H9 (cell line): Measurements from ENCODE around the gene NME5. TPM values are rescaled to one million over a fixed set of nuclear protein-coding genes. Genes with fewer than 3 reads are reported as not detected.

ENCODE experiments used
- DNase-seq: peaks from one replicate; pipeline ENCODE4 v3.0.0-alpha.2; 2017
- H2AFZ ChIP-seq: one replicate; pipeline ENCODE4 v1.6.1; 2013; ENCODE audit warnings: mild to moderate bottlenecking, low read length, control low read depth, moderate library complexity
- H2AK5ac ChIP-seq: 2 replicates; pipeline ENCODE4 v1.6.1; 2013; ENCODE audit warnings: low read length, control low read depth, mixed read lengths; ENCODE audit not compliant: insufficient read length
- H2BK120ac ChIP-seq: one replicate; pipeline ENCODE4 v1.6.1; 2013; ENCODE audit warnings: low read depth, mild to moderate bottlenecking, low read length, control low read depth, inconsistent platforms; ENCODE audit not compliant: poor library complexity, severe bottlenecking
- H2BK12ac ChIP-seq: 2 replicates; pipeline ENCODE4 v1.6.1; 2013; ENCODE audit warnings: low read length, control low read depth, mixed read lengths, low read depth; ENCODE audit not compliant: insufficient read length
- H2BK15ac ChIP-seq: 2 replicates; pipeline ENCODE4 v1.6.1; 2013; ENCODE audit warnings: low read depth, low read length, control low read depth
- H2BK20ac ChIP-seq: one replicate; pipeline ENCODE4 v1.6.1; 2013; ENCODE audit warnings: low read depth, mild to moderate bottlenecking, low read length, control low read depth, inconsistent platforms; ENCODE audit not compliant: poor library complexity, severe bottlenecking
- H2BK5ac ChIP-seq: 2 replicates; pipeline ENCODE4 v1.6.1; 2013; ENCODE audit warnings: low read length, control low read depth, mixed read lengths; ENCODE audit not compliant: insufficient read length
- H3K14ac ChIP-seq: 2 replicates; pipeline ENCODE4 v1.6.1; 2013; ENCODE audit warnings: low read length, control low read depth; ENCODE audit not compliant: insufficient read depth
- H3K18ac ChIP-seq: 2 replicates; pipeline ENCODE4 v1.6.1; 2013; ENCODE audit warnings: low read depth, mild to moderate bottlenecking, mixed read lengths, low read length, control low read depth; ENCODE audit not compliant: insufficient read length
- H3K23ac ChIP-seq: 2 replicates; pipeline ENCODE4 v1.6.1; 2013; ENCODE audit warnings: low read length, control low read depth, mixed read lengths, low read depth; ENCODE audit not compliant: insufficient read length
- H3K23me2 ChIP-seq: 2 replicates; pipeline ENCODE4 v1.6.1; 2013; ENCODE audit warnings: low read depth, mild to moderate bottlenecking, mixed read lengths, low read length, control low read depth; ENCODE audit not compliant: insufficient read length, poor library complexity, severe bottlenecking
- H3K27ac ChIP-seq: 2 replicates; pipeline ENCODE4 v1.5.1; 2013; ENCODE audit warnings: low read length, control low read depth, mixed read lengths, low read depth; ENCODE audit not compliant: insufficient read length
- H3K27me3 ChIP-seq: 2 replicates; pipeline ENCODE4 v1.6.1; 2013; ENCODE audit warnings: low read length, control low read depth, inconsistent platforms; ENCODE audit not compliant: insufficient read depth
- H3K4ac ChIP-seq: 2 replicates; pipeline ENCODE4 v1.6.1; 2013; ENCODE audit warnings: low read depth, mild to moderate bottlenecking, control low read depth, inconsistent platforms, low read length, moderate library complexity
- H3K4me1 ChIP-seq: 2 replicates; pipeline ENCODE4 v1.6.1; 2013; ENCODE audit warnings: low read length, control low read depth, inconsistent platforms; ENCODE audit not compliant: insufficient read depth
- H3K4me2 ChIP-seq: 2 replicates; pipeline ENCODE4 v1.6.1; 2013; ENCODE audit warnings: low read length, control low read depth, mixed read lengths; ENCODE audit not compliant: insufficient read length, insufficient read depth
- H3K56ac ChIP-seq: 2 replicates; pipeline ENCODE4 v1.6.1; 2013; ENCODE audit warnings: low read depth, mild to moderate bottlenecking, mixed read lengths, low read length, control low read depth; ENCODE audit not compliant: insufficient read length
- H3K79me1 ChIP-seq: 2 replicates; pipeline ENCODE4 v1.6.1; 2013; ENCODE audit warnings: low read depth, mild to moderate bottlenecking, moderate library complexity, low read length, control low read depth, inconsistent platforms; ENCODE audit not compliant: insufficient read depth, poor library complexity, severe bottlenecking
- H3K79me2 ChIP-seq: 2 replicates; pipeline ENCODE4 v1.6.1; 2013; ENCODE audit warnings: low read length, control low read depth, inconsistent platforms; ENCODE audit not compliant: insufficient read depth
- H3K9ac ChIP-seq: 2 replicates; pipeline ENCODE4 v1.6.1; 2013; ENCODE audit warnings: low read length, control low read depth, mixed read lengths; ENCODE audit not compliant: insufficient read length; ENCODE audit errors: extremely low read depth
- H3K9me3 ChIP-seq: one replicate; pipeline ENCODE4 v1.6.1; 2013; ENCODE audit warnings: low read depth, low read length, inconsistent platforms; ENCODE audit not compliant: control insufficient read depth
- H3T11ph ChIP-seq: one replicate; pipeline ENCODE4 v1.6.1; 2013; ENCODE audit warnings: mild to moderate bottlenecking, low read length, control low read depth, inconsistent platforms
- H4K20me1 ChIP-seq: one replicate; pipeline ENCODE4 v1.6.1; 2013; ENCODE audit not compliant: control insufficient read depth, insufficient read length, insufficient read depth
- H4K5ac ChIP-seq: 2 replicates; pipeline ENCODE4 v1.6.1; 2013; ENCODE audit warnings: low read depth, mild to moderate bottlenecking, mixed read lengths, low read length, control low read depth; ENCODE audit not compliant: insufficient read length
- H4K8ac ChIP-seq: replicated peaks from 2 replicates; pipeline ENCODE4 v1.6.1; 2013; ENCODE audit warnings: low read length, control low read depth, mixed read lengths, low read depth; ENCODE audit not compliant: insufficient read length
- H4K91ac ChIP-seq: 2 replicates; pipeline ENCODE4 v1.6.1; 2013; ENCODE audit warnings: low read depth, mild to moderate bottlenecking, moderate library complexity, mixed read lengths, low read length, control low read depth; ENCODE audit not compliant: insufficient read length
- H3K27ac Mint-ChIP-seq, 3 experiments: 2 replicates in 2 of 3; 3 replicates in 1 of 3; pipeline ENCODE4 v1.8.0; 2020 to 2021; ENCODE audit warnings: mixed read lengths in 3 of 3, mild to moderate bottlenecking in 1 of 3, moderate library complexity in 1 of 3
- H3K27me3 Mint-ChIP-seq: 2 replicates; pipeline ENCODE4 v1.8.0; 2021; ENCODE audit warnings: low read depth, mild to moderate bottlenecking, moderate library complexity, mixed read lengths
- H3K36me3 Mint-ChIP-seq, 3 experiments: 2 replicates in 2 of 3; 3 replicates in 1 of 3; pipeline ENCODE4 v1.8.0; 2020 to 2021; ENCODE audit warnings: low read depth in 3 of 3, mixed read lengths in 3 of 3; ENCODE audit not compliant: insufficient read depth in 1 of 3
- H3K4me1 Mint-ChIP-seq, 2 experiments: 2 replicates each; pipeline ENCODE4 v1.8.0; 2020; ENCODE audit warnings: mixed read lengths in 2 of 2
- H3K4me3 Mint-ChIP-seq, 2 experiments: 2 replicates in 1 of 2; 3 replicates in 1 of 2; pipeline ENCODE4 v1.8.0; 2020 to 2021; ENCODE audit warnings: mild to moderate bottlenecking in 2 of 2, mixed read lengths in 2 of 2, moderate library complexity in 1 of 2
- H3K9me3 Mint-ChIP-seq, 2 experiments: 2 replicates in 1 of 2; 3 replicates in 1 of 2; pipeline ENCODE4 v1.8.0; 2020; ENCODE audit warnings: mild to moderate bottlenecking in 2 of 2, mixed read lengths in 2 of 2, moderate library complexity in 1 of 2
- WGBS: extraction: QIAGEN DNeasy Blood & Tissue Kit; methylation state at CpG from one replicate; pipeline ENCODE4 v1.1.7; 2013; ENCODE audit warnings: missing lambda C conversion rate, low lambda C conversion rate, mixed read lengths; ENCODE audit not compliant: insufficient read length; ENCODE audit errors: extremely low coverage; 5-methylcytosine and 5-hydroxymethylcytosine counted together
- total RNA-seq: library from RNA; stranded (reverse); gene quantifications from 2 replicates; pipeline ENCODE4 v1.2.1, GENCODE V29; 2021
- TF ChIP-seq, protein P1 (sequence below): fragments of 200-600 bp; sonication (generic); conservative IDR thresholded peaks from 3 replicates; pipeline ENCODE4 v1.8.0; 2021; ENCODE audit warnings: antibody characterized with exemption, mild to moderate bottlenecking

NME5 gene
- total RNA-seq, 1 experiment from 2014 or later = 0.96 TPM

- H3K18ac ChIP-seq = peak overlapping the region; percentile 3
- H3K27me3 ChIP-seq = no peaks in the 10 kb centered on the region
- H4K91ac ChIP-seq = no peak overlapping the region
- H3K4me3 Mint-ChIP-seq = no peak overlapping the region
- H3T11ph ChIP-seq = no peak overlapping the region
- peak overlapping the region; percentile 84 for H3K4me2 ChIP-seq
- no peak overlapping the region for H3K27ac Mint-ChIP-seq
- no peak overlapping the region for H4K5ac ChIP-seq
- peaks cover 12 to 16% of the 10 kb centered on the region in 2 experiments for H3K4me1 Mint-ChIP-seq
- peak overlapping the region; percentile 28 for H3K27ac ChIP-seq
- no peak overlapping the region for H3K4ac ChIP-seq
- H3K56ac ChIP-seq = no peak overlapping the region
- no peak overlapping the region for H2BK120ac ChIP-seq
- H2BK12ac ChIP-seq = no peak overlapping the region
- peak overlapping the region; percentile 86 for H3K9ac ChIP-seq
- peaks cover 27 to 57% (median 55%) of the 10 kb centered on the region in 3 experiments for H3K36me3 Mint-ChIP-seq
- WGBS = no CpG with 5 or more reads among the region's 16 CpGs
- H2AK5ac ChIP-seq = no peak overlapping the region
- H3K79me2 ChIP-seq = peaks cover 4% of the 10 kb centered on the region; the same call in 1 of the 2 replicates
- H3K4me1 ChIP-seq = no peaks in the 10 kb centered on the region
- H2BK15ac ChIP-seq = no peak overlapping the region
- H4K8ac ChIP-seq = no peak overlapping the region
- H3K79me1 ChIP-seq = no peaks in the 10 kb centered on the region
- H3K27me3 Mint-ChIP-seq = no peaks in the 10 kb centered on the region
- no peak overlapping the region for H2BK20ac ChIP-seq
- H4K20me1 ChIP-seq = no peaks in the 10 kb centered on the region
- no peaks in the 10 kb centered on the region for H3K9me3 ChIP-seq
- H3K23ac ChIP-seq = no peak overlapping the region
- no peak overlapping the region for H2AFZ ChIP-seq
- TF ChIP-seq, protein P1, sequence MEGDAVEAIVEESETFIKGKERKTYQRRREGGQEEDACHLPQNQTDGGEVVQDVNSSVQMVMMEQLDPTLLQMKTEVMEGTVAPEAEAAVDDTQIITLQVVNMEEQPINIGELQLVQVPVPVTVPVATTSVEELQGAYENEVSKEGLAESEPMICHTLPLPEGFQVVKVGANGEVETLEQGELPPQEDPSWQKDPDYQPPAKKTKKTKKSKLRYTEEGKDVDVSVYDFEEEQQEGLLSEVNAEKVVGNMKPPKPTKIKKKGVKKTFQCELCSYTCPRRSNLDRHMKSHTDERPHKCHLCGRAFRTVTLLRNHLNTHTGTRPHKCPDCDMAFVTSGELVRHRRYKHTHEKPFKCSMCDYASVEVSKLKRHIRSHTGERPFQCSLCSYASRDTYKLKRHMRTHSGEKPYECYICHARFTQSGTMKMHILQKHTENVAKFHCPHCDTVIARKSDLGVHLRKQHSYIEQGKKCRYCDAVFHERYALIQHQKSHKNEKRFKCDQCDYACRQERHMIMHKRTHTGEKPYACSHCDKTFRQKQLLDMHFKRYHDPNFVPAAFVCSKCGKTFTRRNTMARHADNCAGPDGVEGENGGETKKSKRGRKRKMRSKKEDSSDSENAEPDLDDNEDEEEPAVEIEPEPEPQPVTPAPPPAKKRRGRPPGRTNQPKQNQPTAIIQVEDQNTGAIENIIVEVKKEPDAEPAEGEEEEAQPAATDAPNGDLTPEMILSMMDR = no peak
- no peak for DNase-seq
- 0 out of 2 replicates have a peak overlapping the region, but pooled peaks have one; percentile 3 for H3K14ac ChIP-seq
- H2BK5ac ChIP-seq = no peak overlapping the region
- H3K9me3 Mint-ChIP-seq = no peaks in the 10 kb centered on the region
- H3K23me2 ChIP-seq = peaks cover 8% of the 10 kb centered on the region
Measured at GRCh38 chr5:138177941-138178515, 38.8 kb upstream of the NME5 start.
